ENCODE data around the gene PMEPA1. TPM values are rescaled to one million over a fixed set of nuclear protein-coding genes. Genes with fewer than 3 reads are reported as not detected.

PMEPA1 gene
- total RNA-seq, 4 donors from 2014 or later, result 9.6 to 47.5 (median 18.9) TPM

DNA sequence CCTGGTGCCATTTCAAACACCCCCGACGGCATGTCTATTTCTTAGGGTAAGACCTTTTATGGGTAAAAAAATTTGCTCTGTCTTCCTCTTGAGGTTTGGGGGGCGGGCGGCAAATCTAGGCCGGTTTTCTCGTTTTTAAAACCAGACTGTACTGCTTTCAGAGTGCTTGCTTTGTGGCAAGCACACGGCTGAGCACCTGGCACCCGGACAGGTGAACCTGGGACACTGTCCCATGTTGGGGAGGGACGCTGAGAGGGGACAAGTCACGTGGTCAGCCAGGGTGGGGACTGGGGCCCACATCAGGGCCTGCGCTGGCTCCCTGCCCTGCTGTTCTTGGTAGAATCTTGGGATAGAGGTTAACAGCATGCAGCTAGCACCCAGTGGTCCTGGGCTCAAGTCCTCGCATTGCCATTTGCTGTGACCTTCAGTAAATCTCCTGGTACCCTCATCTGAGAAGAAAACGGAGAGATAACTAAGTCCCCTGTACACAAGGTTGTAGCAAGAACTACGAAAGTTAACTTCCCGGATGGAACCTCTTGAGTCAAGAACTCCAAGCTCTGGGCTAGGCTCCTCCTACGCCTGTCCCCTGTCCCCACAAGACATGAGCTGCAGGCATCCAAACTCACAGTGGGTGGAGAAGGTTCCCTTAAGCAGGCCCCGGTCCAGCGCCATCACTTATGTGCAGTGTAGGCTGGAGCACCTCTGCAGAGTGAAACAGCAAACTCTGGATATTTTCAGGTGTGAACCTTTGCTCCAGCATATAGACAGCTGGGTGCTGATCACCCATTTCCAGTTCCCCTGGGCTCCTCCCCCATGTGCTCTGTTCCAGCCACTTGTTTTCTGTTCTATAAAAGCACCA lies 41.7 kb downstream of the PMEPA1 start:
- H3K4me1 ChIP-seq, result peaks cover 0 to 58% (median 13%) of the 10 kb centered on the region in 3 donors
- no peaks in the 10 kb centered on the region for H3K36me3 ChIP-seq
- no peak overlapping the region for H3K27ac ChIP-seq
- no peak overlapping the region for H3K4me3 ChIP-seq
- 71% methylated on average over 7 to 8 of the region's 18 CpGs for WGBS, 2 donors (ENCODE audit: low coverage in 1 of 2)
- TF ChIP-seq EP300 (IDR thresholded peaks at IDR 0.05) (no peak), POLR2AphosphoS5 (IDR thresholded peaks at IDR 0.05) (no peak), POLR2A (IDR thresholded peaks at IDR 0.05) (no peak)
- TF ChIP-seq, protein P1, sequence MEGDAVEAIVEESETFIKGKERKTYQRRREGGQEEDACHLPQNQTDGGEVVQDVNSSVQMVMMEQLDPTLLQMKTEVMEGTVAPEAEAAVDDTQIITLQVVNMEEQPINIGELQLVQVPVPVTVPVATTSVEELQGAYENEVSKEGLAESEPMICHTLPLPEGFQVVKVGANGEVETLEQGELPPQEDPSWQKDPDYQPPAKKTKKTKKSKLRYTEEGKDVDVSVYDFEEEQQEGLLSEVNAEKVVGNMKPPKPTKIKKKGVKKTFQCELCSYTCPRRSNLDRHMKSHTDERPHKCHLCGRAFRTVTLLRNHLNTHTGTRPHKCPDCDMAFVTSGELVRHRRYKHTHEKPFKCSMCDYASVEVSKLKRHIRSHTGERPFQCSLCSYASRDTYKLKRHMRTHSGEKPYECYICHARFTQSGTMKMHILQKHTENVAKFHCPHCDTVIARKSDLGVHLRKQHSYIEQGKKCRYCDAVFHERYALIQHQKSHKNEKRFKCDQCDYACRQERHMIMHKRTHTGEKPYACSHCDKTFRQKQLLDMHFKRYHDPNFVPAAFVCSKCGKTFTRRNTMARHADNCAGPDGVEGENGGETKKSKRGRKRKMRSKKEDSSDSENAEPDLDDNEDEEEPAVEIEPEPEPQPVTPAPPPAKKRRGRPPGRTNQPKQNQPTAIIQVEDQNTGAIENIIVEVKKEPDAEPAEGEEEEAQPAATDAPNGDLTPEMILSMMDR (IDR thresholded peaks at IDR 0.05), result no peak
- no peaks in the 10 kb centered on the region for H3K9me3 ChIP-seq
- no peaks in the 10 kb centered on the region for H3K27me3 ChIP-seq
- no peak for ATAC-seq

DNA sequence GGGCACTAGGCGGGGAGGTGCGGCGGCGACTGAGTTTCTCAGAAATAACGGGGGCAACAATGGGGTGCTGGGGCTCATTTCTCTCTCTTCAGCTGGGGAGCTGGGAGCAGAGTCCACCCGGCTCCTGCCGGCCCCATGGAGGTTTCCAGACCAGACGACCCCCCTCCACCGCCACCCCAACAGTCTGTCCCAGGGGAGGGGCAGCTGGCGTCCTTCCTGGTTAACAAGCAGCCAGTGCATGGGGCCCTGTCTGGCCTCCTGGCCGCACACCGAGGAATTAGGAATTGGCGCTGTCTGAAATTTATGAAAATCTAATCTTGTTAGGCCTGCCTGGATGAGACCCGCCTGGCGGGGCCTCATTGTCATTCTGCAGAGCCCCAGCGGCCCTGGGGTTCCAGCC lies 42.4 kb downstream of the PMEPA1 start:
- WGBS, 2 donors (ENCODE audit: low coverage in 1 of 2), result 67% methylated on average over 3 of the region's 16 CpGs; no CpG with 5 or more reads in 1 of the 2 donors
- no peak for ATAC-seq
- Histone ChIP-seq H3K4me1 (peaks cover 0 to 58% (median 7%) of the 10 kb centered on the region in 3 donors), H3K4me3 (no peak overlapping the region), H3K9me3 (no peaks in the 10 kb centered on the region), H3K27me3 (no peaks in the 10 kb centered on the region), H3K27ac (no peak overlapping the region), H3K36me3 (no peaks in the 10 kb centered on the region)
- no peak for TF ChIP-seq POLR2AphosphoS5 (IDR thresholded peaks at IDR 0.05)
- no peak for TF ChIP-seq EP300 (IDR thresholded peaks at IDR 0.05)
- TF ChIP-seq, protein P1 (IDR thresholded peaks at IDR 0.05), result no peak
- no peak for TF ChIP-seq POLR2A (IDR thresholded peaks at IDR 0.05)

DNA sequence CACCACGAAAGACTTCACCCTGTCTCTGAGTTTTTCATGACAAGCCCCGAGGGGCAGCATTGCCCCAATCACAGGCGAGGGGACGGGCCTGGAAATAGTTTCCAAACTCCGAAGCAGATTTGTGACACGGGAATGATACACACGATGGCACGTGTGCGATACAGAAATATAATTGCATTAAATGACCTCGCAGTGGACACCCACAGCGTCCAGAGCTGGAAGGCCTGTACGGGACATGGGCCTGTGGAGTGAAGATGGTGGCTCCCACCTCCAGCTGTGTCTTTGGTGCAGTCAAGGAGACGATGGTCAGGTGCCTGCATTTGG lies 43.0 kb downstream of the PMEPA1 start:
- no peak for TF ChIP-seq POLR2AphosphoS5 (IDR thresholded peaks at IDR 0.05)
- no peak for TF ChIP-seq POLR2A (IDR thresholded peaks at IDR 0.05)
- no peak for TF ChIP-seq EP300 (IDR thresholded peaks at IDR 0.05)
- TF ChIP-seq, protein P1 (IDR thresholded peaks at IDR 0.05), result no peak
- ATAC-seq, result no peak
- 83% methylated on average over 1 of the region's 13 CpGs; no CpG with 5 or more reads in 1 of the 2 donors for WGBS, 2 donors (ENCODE audit: low coverage in 1 of 2)
- peaks cover 0 to 55% (median 6%) of the 10 kb centered on the region in 3 donors for H3K4me1 ChIP-seq
- H3K4me3 ChIP-seq, result no peak overlapping the region
- no peaks in the 10 kb centered on the region for H3K36me3 ChIP-seq
- no peaks in the 10 kb centered on the region for H3K9me3 ChIP-seq
- H3K27ac ChIP-seq, result no peak overlapping the region
- H3K27me3 ChIP-seq, result no peaks in the 10 kb centered on the region

DNA sequence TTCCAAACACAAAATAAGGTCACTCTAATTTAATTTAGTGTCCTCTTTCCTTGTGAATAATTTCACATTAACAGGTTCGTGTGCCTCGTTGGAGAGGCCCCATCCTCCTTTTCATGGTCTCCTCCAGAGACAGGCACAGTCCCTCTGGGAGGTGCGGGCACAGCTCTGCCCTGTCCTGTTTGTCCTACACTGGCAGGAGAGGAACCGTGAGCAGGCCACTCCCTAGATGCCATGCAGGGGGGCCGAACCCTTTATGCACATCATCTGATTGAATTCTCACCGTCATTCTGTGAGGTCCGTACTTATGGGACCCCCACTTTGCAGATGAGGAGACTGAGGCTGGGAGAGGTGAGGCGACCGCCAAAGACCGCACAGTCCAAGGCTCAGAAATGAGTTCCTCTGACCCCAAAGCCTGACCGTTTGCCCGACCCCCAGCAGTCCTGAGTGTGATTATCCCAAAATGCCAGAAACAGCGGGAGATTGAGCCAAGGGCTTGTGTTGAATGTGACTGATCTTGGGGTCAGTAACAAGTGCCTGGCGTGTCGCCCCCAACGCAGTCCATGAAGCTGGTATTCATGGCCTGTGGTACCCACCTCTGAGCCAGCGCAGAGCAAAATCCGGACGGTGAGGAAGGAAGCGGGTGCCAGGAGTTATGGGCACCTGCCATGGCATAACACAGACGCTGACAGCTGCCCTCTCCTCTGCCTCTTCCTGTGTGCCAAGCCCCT lies 43.5 kb downstream of the PMEPA1 start:
- no peak for ATAC-seq
- no peaks in the 10 kb centered on the region for H3K9me3 ChIP-seq
- H3K27ac ChIP-seq, result no peak overlapping the region
- H3K36me3 ChIP-seq, result no peaks in the 10 kb centered on the region
- no peaks in the 10 kb centered on the region for H3K27me3 ChIP-seq
- H3K4me3 ChIP-seq, result no peak overlapping the region
- WGBS, 2 donors (ENCODE audit: low coverage in 1 of 2), result 71 to 85% methylated on average over 4 to 6 of the region's 21 CpGs
- TF ChIP-seq POLR2A (IDR thresholded peaks at IDR 0.05) (no peak), EP300 (IDR thresholded peaks at IDR 0.05) (no peak), POLR2AphosphoS5 (IDR thresholded peaks at IDR 0.05) (no peak)
- TF ChIP-seq, protein P1 (IDR thresholded peaks at IDR 0.05), result no peak
- peaks cover 0 to 55% (median 6%) of the 10 kb centered on the region in 3 donors for H3K4me1 ChIP-seq
